ENCODE measurements around the gene GCFC2. TPM values are rescaled to one million over a fixed set of nuclear protein-coding genes. Genes with fewer than 3 reads are reported as not detected.
A peak's percentile ranks its signal among the peaks of the same experiment; 100 is the strongest.
"Not testable (repeated sequence)": the region's sequence is repeated elsewhere in the genome, so short reads cannot be mapped to it uniquely, and the experiment has no call there.

The GCFC2 gene
- polyA plus RNA-seq, 2 donors, result 8.3 to 8.4 TPM

GRCh38 chr2:75720525-75720924 is 9.8 kb upstream of the GCFC2 start:
- Histone ChIP-seq H3K27ac (ENCODE audit: low read depth in 2 of 2, low read length in 1 of 2) (no peak overlapping the region), H3K27me3 (ENCODE audit: control insufficient read depth in 1 of 2, insufficient read depth in 2 of 2, low read length in 2 of 2) (no peaks in the 10 kb centered on the region), H3K4me3 (ENCODE audit: low read depth in 1 of 2, low read length in 2 of 2) (no peak overlapping the region), H3K36me3 (ENCODE audit: control insufficient read depth in 2 of 2, insufficient read depth in 2 of 2, low read length in 1 of 2) (no peaks in the 10 kb centered on the region), H3K9me3 (ENCODE audit: control insufficient read depth in 2 of 2, insufficient read depth in 1 of 2, low read depth in 1 of 2, low read length in 1 of 2) (no peaks in the 10 kb centered on the region), H3K4me1 (ENCODE audit: control insufficient read depth in 2 of 2, insufficient read depth in 2 of 2, low read length in 1 of 2) (no peaks in the 10 kb centered on the region)
- 81 to 85% methylated on average over 1 of the region's 1 CpG for WGBS, 2 donors

GRCh38 chr2:75719616-75720015 is 8.9 kb upstream of the GCFC2 start:
- Histone ChIP-seq H3K4me3 (ENCODE audit: low read depth in 1 of 2, low read length in 2 of 2) (no peak overlapping the region), H3K36me3 (ENCODE audit: control insufficient read depth in 2 of 2, insufficient read depth in 2 of 2, low read length in 1 of 2) (no peaks in the 10 kb centered on the region), H3K4me1 (ENCODE audit: control insufficient read depth in 2 of 2, insufficient read depth in 2 of 2, low read length in 1 of 2) (no peaks in the 10 kb centered on the region), H3K27ac (ENCODE audit: low read depth in 2 of 2, low read length in 1 of 2) (no peak overlapping the region), H3K27me3 (ENCODE audit: control insufficient read depth in 1 of 2, insufficient read depth in 2 of 2, low read length in 2 of 2) (no peaks in the 10 kb centered on the region), H3K9me3 (ENCODE audit: control insufficient read depth in 2 of 2, insufficient read depth in 1 of 2, low read depth in 1 of 2, low read length in 1 of 2) (no peaks in the 10 kb centered on the region)
- 80 to 93% methylated on average over 1 of the region's 1 CpG for WGBS, 2 donors

- H3K27me3 ChIP-seq (ENCODE audit: control insufficient read depth in 1 of 2, insufficient read depth in 2 of 2, low read length in 2 of 2), result no peaks in the 10 kb centered on the region
- 60 to 69% methylated on average over 3 of the region's 3 CpGs for WGBS, 2 donors
- H3K36me3 ChIP-seq (ENCODE audit: control insufficient read depth in 2 of 2, insufficient read depth in 2 of 2, low read length in 1 of 2), result no peaks in the 10 kb centered on the region
- no peaks in the 10 kb centered on the region for H3K9me3 ChIP-seq (ENCODE audit: control insufficient read depth in 2 of 2, insufficient read depth in 1 of 2, low read depth in 1 of 2, low read length in 1 of 2)
- no peak overlapping the region for H3K4me3 ChIP-seq (ENCODE audit: low read depth in 1 of 2, low read length in 2 of 2)
- no peak overlapping the region for H3K27ac ChIP-seq (ENCODE audit: low read depth in 2 of 2, low read length in 1 of 2)
- H3K4me1 ChIP-seq (ENCODE audit: control insufficient read depth in 2 of 2, insufficient read depth in 2 of 2, low read length in 1 of 2), result no peaks in the 10 kb centered on the region
These were observed 5.7 kb upstream of the GCFC2 start for GRCh38 chr2:75716406-75716805.

DNA sequence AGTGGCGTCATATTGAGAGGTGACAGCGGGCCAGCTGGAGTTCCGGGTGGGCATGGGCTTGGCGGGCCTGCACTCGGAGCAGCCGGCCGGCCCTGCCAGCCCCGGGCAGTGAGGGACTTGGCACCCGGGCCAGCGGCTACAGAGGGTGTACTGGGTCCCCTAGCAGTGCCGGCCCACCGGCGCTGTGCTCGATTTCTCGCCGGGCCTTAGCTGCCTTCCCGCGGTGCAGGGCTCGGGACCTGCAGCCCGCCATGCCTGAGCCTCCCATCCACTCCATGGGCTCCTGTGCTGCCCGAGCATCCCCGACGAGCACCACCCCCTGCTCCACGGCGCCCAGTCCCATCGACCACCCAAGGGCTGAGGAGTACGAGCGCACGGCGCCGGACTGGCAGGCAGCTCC is 875 bp upstream of the GCFC2 start:
- not testable (repeated sequence) for H3K9me3 ChIP-seq (ENCODE audit: control insufficient read depth in 2 of 2, insufficient read depth in 1 of 2, low read depth in 1 of 2, low read length in 1 of 2); H3K36me3 ChIP-seq (ENCODE audit: control insufficient read depth in 2 of 2, insufficient read depth in 2 of 2, low read length in 1 of 2); H3K4me3 ChIP-seq (ENCODE audit: low read depth in 1 of 2, low read length in 2 of 2); H3K27me3 ChIP-seq (ENCODE audit: control insufficient read depth in 1 of 2, insufficient read depth in 2 of 2, low read length in 2 of 2); H3K27ac ChIP-seq (ENCODE audit: low read depth in 2 of 2, low read length in 1 of 2); H3K4me1 ChIP-seq (ENCODE audit: control insufficient read depth in 2 of 2, insufficient read depth in 2 of 2, low read length in 1 of 2)
- 96 to 98% methylated on average over 26 to 31 of the region's 31 CpGs for WGBS, 2 donors

DNA sequence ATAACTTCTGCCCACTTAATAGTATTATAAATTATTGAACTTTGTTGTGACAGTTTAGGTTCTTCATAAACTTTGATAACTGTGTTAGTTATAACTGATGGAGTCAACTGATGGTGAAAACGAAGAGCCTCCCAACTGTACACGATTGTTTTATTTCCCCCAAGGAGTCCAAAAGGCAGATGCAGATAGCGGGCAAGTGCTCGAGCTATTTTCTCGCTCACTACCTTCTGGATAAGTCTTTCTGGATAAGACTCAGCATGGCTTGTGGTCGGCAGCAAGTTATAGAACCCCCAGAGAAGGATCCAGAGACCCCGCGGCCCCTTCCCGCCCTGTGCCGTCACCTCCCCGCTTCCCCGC is 517 bp downstream of the GCFC2 start:
- no peaks in the 10 kb centered on the region for H3K4me1 ChIP-seq (ENCODE audit: control insufficient read depth in 2 of 2, insufficient read depth in 2 of 2, low read length in 1 of 2)
- peak overlapping the region; percentile 82 to 89 for H3K27ac ChIP-seq (ENCODE audit: low read depth in 2 of 2, low read length in 1 of 2)
- H3K36me3 ChIP-seq (ENCODE audit: control insufficient read depth in 2 of 2, insufficient read depth in 2 of 2, low read length in 1 of 2), result no peaks in the 10 kb centered on the region
- no peaks in the 10 kb centered on the region for H3K27me3 ChIP-seq (ENCODE audit: control insufficient read depth in 1 of 2, insufficient read depth in 2 of 2, low read length in 2 of 2)
- H3K4me3 ChIP-seq (ENCODE audit: low read depth in 1 of 2, low read length in 2 of 2), result peak overlapping the region; percentile 71 to 82
- WGBS, 2 donors, result 0 to 1% methylated on average over 12 of the region's 12 CpGs
- H3K9me3 ChIP-seq (ENCODE audit: control insufficient read depth in 2 of 2, insufficient read depth in 1 of 2, low read depth in 1 of 2, low read length in 1 of 2), result no peaks in the 10 kb centered on the region

DNA sequence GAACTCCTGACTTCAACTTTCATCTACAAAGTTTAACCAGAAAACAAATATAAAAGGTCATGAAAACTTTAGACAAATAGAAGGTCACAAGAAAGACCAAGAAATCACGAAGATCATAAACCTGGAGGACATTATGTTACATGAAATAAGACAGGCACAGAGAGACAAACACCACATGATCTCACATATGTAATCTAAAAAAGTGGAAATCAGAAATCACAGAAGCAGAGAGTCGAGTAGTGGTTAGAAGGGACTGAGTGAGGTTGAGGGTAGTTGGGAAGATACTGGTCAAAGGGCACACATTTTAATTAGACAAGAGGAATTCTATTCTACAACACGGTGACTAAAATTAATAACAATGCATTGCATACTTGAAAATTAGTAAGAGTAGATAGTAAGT is 1.4 kb downstream of the GCFC2 start:
- Histone ChIP-seq H3K4me1 (ENCODE audit: control insufficient read depth in 2 of 2, insufficient read depth in 2 of 2, low read length in 1 of 2) (no peaks in the 10 kb centered on the region), H3K9me3 (ENCODE audit: control insufficient read depth in 2 of 2, insufficient read depth in 1 of 2, low read depth in 1 of 2, low read length in 1 of 2) (no peaks in the 10 kb centered on the region), H3K27me3 (ENCODE audit: control insufficient read depth in 1 of 2, insufficient read depth in 2 of 2, low read length in 2 of 2) (no peaks in the 10 kb centered on the region), H3K4me3 (ENCODE audit: low read depth in 1 of 2, low read length in 2 of 2) (no peak overlapping the region), H3K36me3 (ENCODE audit: control insufficient read depth in 2 of 2, insufficient read depth in 2 of 2, low read length in 1 of 2) (peaks cover 0 to 3% of the 10 kb centered on the region in 2 donors), H3K27ac (ENCODE audit: low read depth in 2 of 2, low read length in 1 of 2) (no peak overlapping the region)
- WGBS, 2 donors, result 38 to 39% methylated on average over 3 of the region's 3 CpGs

DNA sequence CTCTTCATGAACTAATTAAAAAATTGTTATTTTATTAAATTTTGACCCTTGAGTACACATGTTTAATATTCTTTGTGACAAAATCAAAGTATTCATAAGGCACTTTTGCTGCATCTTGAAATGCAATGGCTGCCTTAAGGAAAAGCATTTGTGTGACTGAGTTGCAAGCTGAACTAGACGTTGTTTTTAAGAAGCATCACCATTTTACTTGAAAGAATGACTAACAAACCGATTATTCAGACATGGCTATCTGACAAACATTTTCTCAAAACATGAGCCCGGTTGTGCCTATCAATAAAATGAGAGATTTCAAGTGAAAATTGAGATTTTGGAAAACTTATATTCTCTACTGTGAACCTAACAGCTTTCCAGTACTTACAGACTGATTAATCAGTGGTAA is 2.8 kb downstream of the GCFC2 start:
- H3K27ac ChIP-seq (ENCODE audit: low read depth in 2 of 2, low read length in 1 of 2), result no peak overlapping the region
- H3K27me3 ChIP-seq (ENCODE audit: control insufficient read depth in 1 of 2, insufficient read depth in 2 of 2, low read length in 2 of 2), result no peaks in the 10 kb centered on the region
- H3K4me1 ChIP-seq (ENCODE audit: control insufficient read depth in 2 of 2, insufficient read depth in 2 of 2, low read length in 1 of 2), result no peaks in the 10 kb centered on the region
- 74 to 77% methylated on average over 3 of the region's 3 CpGs for WGBS, 2 donors
- no peaks in the 10 kb centered on the region for H3K9me3 ChIP-seq (ENCODE audit: control insufficient read depth in 2 of 2, insufficient read depth in 1 of 2, low read depth in 1 of 2, low read length in 1 of 2)
- H3K4me3 ChIP-seq (ENCODE audit: low read depth in 1 of 2, low read length in 2 of 2), result no peak overlapping the region
- peaks cover 0 to 6% of the 10 kb centered on the region in 2 donors for H3K36me3 ChIP-seq (ENCODE audit: control insufficient read depth in 2 of 2, insufficient read depth in 2 of 2, low read length in 1 of 2)

DNA sequence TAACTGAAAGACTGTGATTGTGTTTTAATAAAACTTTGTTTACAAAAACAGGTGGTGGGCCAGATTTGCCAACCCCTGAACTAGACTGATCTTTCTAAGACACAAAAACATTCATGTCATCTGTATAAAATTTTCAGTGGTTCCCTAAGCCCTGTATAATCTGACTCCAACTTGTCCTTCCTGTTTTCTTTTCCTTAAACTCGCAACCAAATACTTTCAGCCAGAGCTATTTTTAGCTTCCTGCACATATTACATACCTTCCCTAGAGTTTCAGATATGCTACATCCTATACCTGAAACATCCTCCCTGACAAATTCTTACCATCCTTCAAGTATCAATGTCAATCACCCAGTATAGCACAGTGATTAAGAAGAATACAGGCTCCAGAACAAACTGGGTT is 4.8 kb downstream of the GCFC2 start:
- peaks cover under 1 to 6% of the 10 kb centered on the region in 2 donors for H3K36me3 ChIP-seq (ENCODE audit: control insufficient read depth in 2 of 2, insufficient read depth in 2 of 2, low read length in 1 of 2)
- WGBS, 2 donors, result 27 to 34% methylated on average over 1 of the region's 1 CpG
- H3K27me3 ChIP-seq (ENCODE audit: control insufficient read depth in 1 of 2, insufficient read depth in 2 of 2, low read length in 2 of 2), result no peaks in the 10 kb centered on the region
- H3K27ac ChIP-seq (ENCODE audit: low read depth in 2 of 2, low read length in 1 of 2), result no peak overlapping the region
- no peaks in the 10 kb centered on the region for H3K9me3 ChIP-seq (ENCODE audit: control insufficient read depth in 2 of 2, insufficient read depth in 1 of 2, low read depth in 1 of 2, low read length in 1 of 2)
- H3K4me3 ChIP-seq (ENCODE audit: low read depth in 1 of 2, low read length in 2 of 2), result no peak overlapping the region
- H3K4me1 ChIP-seq (ENCODE audit: control insufficient read depth in 2 of 2, insufficient read depth in 2 of 2, low read length in 1 of 2), result no peaks in the 10 kb centered on the region

DNA sequence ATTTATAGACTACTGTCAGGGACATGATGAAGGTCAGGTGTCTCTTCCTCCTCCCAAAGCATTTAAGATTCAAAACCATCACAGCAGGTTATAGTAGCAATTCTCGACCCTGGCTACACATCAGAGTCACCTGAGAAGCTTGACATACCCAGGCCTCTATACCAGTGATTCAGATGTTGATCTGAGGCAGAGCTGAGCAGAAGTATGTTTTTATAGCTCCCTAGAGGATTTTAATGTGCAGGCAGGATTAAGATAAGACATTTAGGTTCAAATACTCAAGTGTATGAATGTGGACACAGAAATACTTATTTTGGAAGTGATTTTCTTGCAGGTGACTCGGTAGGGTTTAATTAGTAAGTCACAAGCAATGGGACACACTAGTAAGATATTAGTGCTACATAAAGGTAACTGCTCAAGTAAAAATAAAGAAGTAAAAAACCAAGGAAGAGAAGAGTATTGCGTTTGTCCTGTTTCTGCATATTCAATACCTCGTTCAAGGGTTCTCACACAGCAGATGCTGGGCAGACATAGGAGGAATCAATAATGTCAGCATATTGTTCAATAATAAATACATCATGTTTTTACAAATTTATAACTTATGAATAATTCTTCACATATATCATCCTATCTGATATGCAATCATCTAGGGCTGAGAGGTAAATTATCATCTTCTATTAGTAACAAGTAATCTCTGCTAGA is 7.0 kb downstream of the GCFC2 start:
- H3K27me3 ChIP-seq (ENCODE audit: control insufficient read depth in 1 of 2, insufficient read depth in 2 of 2, low read length in 2 of 2), result no peaks in the 10 kb centered on the region
- peaks cover 4 to 9% of the 10 kb centered on the region in 2 donors for H3K36me3 ChIP-seq (ENCODE audit: control insufficient read depth in 2 of 2, insufficient read depth in 2 of 2, low read length in 1 of 2)
- no peaks in the 10 kb centered on the region for H3K9me3 ChIP-seq (ENCODE audit: control insufficient read depth in 2 of 2, insufficient read depth in 1 of 2, low read depth in 1 of 2, low read length in 1 of 2)
- 87 to 89% methylated on average over 4 of the region's 4 CpGs for WGBS, 2 donors
- no peak overlapping the region for H3K27ac ChIP-seq (ENCODE audit: low read depth in 2 of 2, low read length in 1 of 2)
- no peak overlapping the region for H3K4me3 ChIP-seq (ENCODE audit: low read depth in 1 of 2, low read length in 2 of 2)
- no peaks in the 10 kb centered on the region for H3K4me1 ChIP-seq (ENCODE audit: control insufficient read depth in 2 of 2, insufficient read depth in 2 of 2, low read length in 1 of 2)

GRCh38 chr2:75702593-75702992 is 8.1 kb downstream of the GCFC2 start:
- 90 to 94% methylated on average over 4 of the region's 4 CpGs for WGBS, 2 donors
- H3K36me3 ChIP-seq (ENCODE audit: control insufficient read depth in 2 of 2, insufficient read depth in 2 of 2, low read length in 1 of 2), result peaks cover 4 to 9% of the 10 kb centered on the region in 2 donors
- no peaks in the 10 kb centered on the region for H3K4me1 ChIP-seq (ENCODE audit: control insufficient read depth in 2 of 2, insufficient read depth in 2 of 2, low read length in 1 of 2)
- H3K27ac ChIP-seq (ENCODE audit: low read depth in 2 of 2, low read length in 1 of 2), result no peak overlapping the region
- H3K4me3 ChIP-seq (ENCODE audit: low read depth in 1 of 2, low read length in 2 of 2), result no peak overlapping the region
- no peaks in the 10 kb centered on the region for H3K27me3 ChIP-seq (ENCODE audit: control insufficient read depth in 1 of 2, insufficient read depth in 2 of 2, low read length in 2 of 2)
- H3K9me3 ChIP-seq (ENCODE audit: control insufficient read depth in 2 of 2, insufficient read depth in 1 of 2, low read depth in 1 of 2, low read length in 1 of 2), result no peaks in the 10 kb centered on the region

Measured in esophagus (tissue), 2 donors.